HL-60 (cell line): ENCODE data around the gene AKAP8.

ENCODE experiments used
- CTCF ChIP-seq: IDR thresholded peaks from one replicate; pipeline ENCODE4 v1.5.1; 2011; ENCODE audit warnings: low read length, control low read depth, inconsistent platforms; ENCODE audit not compliant: insufficient read depth
- GABPA ChIP-seq: IDR thresholded peaks from 2 replicates; pipeline ENCODE4 v1.6.1; 2012; ENCODE audit warnings: low read depth
- POLR2AphosphoS5 ChIP-seq: IDR thresholded peaks from 2 replicates; pipeline ENCODE4 v1.6.1; 2012; ENCODE audit warnings: low read depth
- REST ChIP-seq: IDR thresholded peaks from 2 replicates; pipeline ENCODE4 v1.6.1; 2012; ENCODE audit warnings: low read depth; ENCODE audit not compliant: insufficient replicate concordance
- SPI1 ChIP-seq: IDR thresholded peaks from 2 replicates; pipeline ENCODE4 v1.6.1; 2012; ENCODE audit warnings: low read depth, mild to moderate bottlenecking, borderline replicate concordance

DNA sequence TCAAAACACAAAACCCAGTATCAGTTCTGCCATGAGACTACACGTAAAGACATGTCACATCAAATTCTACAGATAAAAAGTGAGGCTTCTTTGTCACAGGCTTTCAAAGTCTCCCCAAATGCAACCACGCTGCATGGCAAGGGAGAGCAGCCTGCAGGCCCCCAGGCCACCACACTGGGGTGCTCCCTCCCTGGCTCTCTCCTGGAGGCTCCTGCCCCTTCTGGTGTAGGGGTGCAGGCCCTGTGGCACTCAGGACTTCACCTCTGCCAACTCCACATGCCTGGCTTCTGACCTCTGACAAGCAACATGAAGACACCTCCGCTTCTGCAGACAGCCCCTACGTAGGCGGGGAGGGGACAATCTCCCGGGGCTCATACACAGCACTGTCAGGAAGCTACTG lies 14.3 kb downstream of the AKAP8 start:
- TF ChIP-seq POLR2AphosphoS5: no peak
- TF ChIP-seq CTCF: no peak
- TF ChIP-seq SPI1: no peak
- TF ChIP-seq GABPA: no peak
- TF ChIP-seq REST: no peak
